ENCODE data around the gene NFATC2. TPM values are rescaled to one million over a fixed set of nuclear protein-coding genes. Genes with fewer than 3 reads are reported as not detected.

NFATC2 gene
- total RNA-seq, 1 donor from 2014 or later = 7.6 TPM

- no peak for DNase-seq
- no peak overlapping the region for H3K27ac ChIP-seq
- H3K36me3 ChIP-seq = no peaks in the 10 kb centered on the region
- TF ChIP-seq CTCF (IDR thresholded peaks at IDR 0.05) = no peak
- no peaks in the 10 kb centered on the region for H3K9me3 ChIP-seq
- ATAC-seq = no peak
- H3K4me3 ChIP-seq = no peak overlapping the region
- no peaks in the 10 kb centered on the region for H3K27me3 ChIP-seq
- H3K4me1 ChIP-seq = no peaks in the 10 kb centered on the region
- intact Hi-C loops (cut with DNase I) = no loop called here
Observed at GRCh38 chr20:51514249-51514648, 28.3 kb downstream of the NFATC2 start.

DNA sequence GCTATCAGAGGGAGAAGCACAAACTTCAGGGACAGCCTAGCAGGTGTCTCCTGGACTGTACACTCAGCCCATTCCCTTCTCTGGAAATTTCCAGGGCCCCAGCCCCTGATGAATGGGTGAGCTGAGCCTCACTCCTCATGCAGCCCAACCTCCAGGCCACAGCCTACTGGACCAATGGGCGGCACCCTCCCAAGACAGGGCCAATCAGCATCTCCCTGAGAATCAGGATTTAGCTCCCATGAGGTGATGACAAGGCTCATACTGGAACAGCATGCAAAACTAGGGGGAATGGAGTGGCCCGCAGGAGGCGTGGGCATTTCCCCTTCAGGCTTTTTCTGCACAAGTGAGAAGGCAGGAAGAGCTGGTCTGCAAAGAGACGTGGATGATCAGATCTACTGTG lies 29.0 kb downstream of the NFATC2 start:
- ATAC-seq (no peak), DNase-seq (no peak)
- intact Hi-C loops (cut with DNase I) = no loop called here
- H3K27me3 ChIP-seq = no peaks in the 10 kb centered on the region
- no peaks in the 10 kb centered on the region for H3K4me1 ChIP-seq
- no peaks in the 10 kb centered on the region for H3K36me3 ChIP-seq
- H3K9me3 ChIP-seq = no peaks in the 10 kb centered on the region
- no peak for TF ChIP-seq CTCF (IDR thresholded peaks at IDR 0.05)
- H3K4me3 ChIP-seq = no peak overlapping the region
- no peak overlapping the region for H3K27ac ChIP-seq

GRCh38 chr20:51512645-51513044 lies 29.9 kb downstream of the NFATC2 start:
- no peak for ATAC-seq

GRCh38 chr20:51511861-51512619 lies 30.5 kb downstream of the NFATC2 start:
- no peak for TF ChIP-seq CTCF (IDR thresholded peaks at IDR 0.05)
- no peaks in the 10 kb centered on the region for H3K27me3 ChIP-seq
- DNase-seq = no peak
- no peak overlapping the region for H3K27ac ChIP-seq
- intact Hi-C loops (cut with DNase I) = no loop called here
- no peaks in the 10 kb centered on the region for H3K4me1 ChIP-seq
- H3K4me3 ChIP-seq = no peak overlapping the region
- no peak for ATAC-seq
- H3K9me3 ChIP-seq = no peaks in the 10 kb centered on the region
- no peaks in the 10 kb centered on the region for H3K36me3 ChIP-seq

More at GRCh38 chr20:51512645-51513044, 29.9 kb downstream of the NFATC2 start:
- no peak overlapping the region for H3K27ac ChIP-seq
- no peaks in the 10 kb centered on the region for H3K36me3 ChIP-seq
- H3K9me3 ChIP-seq = no peaks in the 10 kb centered on the region
- no peak for TF ChIP-seq CTCF (IDR thresholded peaks at IDR 0.05)
- no peaks in the 10 kb centered on the region for H3K4me1 ChIP-seq
- no peaks in the 10 kb centered on the region for H3K27me3 ChIP-seq
- no peak overlapping the region for H3K4me3 ChIP-seq
- no peak for DNase-seq
- intact Hi-C loops (cut with DNase I) = no loop called here

DNA sequence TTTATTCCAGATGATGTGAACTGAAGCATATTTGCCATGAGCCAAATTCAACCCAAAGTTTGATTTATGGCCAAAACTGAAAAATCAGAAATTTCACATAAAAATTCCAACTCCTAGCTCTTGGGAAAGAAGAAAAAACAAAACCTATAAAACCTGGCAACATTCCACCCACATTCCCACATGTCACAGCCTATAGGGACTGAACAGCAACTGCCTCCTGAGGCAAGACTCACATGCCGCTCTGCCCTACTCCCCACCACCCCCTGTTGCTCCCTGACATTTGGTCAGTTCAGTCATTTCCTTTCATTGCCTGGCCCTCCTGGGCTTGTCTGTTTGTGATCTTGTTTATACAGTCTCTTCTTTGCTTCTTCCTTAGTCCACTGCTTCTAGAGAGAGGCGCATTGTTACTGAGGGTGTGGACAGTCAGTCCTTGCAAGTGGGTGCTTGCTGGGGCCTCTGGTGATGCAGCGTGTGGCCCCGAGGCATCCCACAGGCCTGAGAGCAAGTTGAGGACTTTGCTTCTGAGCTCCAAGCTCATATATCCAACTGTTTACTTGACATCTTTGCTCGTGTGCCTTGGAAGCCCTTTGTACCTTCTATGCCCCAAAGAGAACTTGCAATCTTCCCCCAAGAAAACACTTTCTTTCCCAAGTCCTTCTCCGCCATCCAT lies 31.4 kb downstream of the NFATC2 start:
- no peak for TF ChIP-seq CTCF (IDR thresholded peaks at IDR 0.05)

More for the DNA sequence above, 31.4 kb downstream of the NFATC2 start:
- Histone ChIP-seq H3K27me3 (no peaks in the 10 kb centered on the region), H3K36me3 (no peaks in the 10 kb centered on the region), H3K4me1 (no peaks in the 10 kb centered on the region), H3K9me3 (no peaks in the 10 kb centered on the region), H3K27ac (no peak overlapping the region), H3K4me3 (no peak overlapping the region)
- ATAC-seq (no peak), DNase-seq (no peak)
- intact Hi-C loops (cut with DNase I) = no loop called here

Measured in upper lobe of right lung (tissue), 1 donor.